SK-MEL-5 (cell line): ENCODE measurements around the gene CAMKMT. TPM values are rescaled to one million over a fixed set of nuclear protein-coding genes. Genes with fewer than 3 reads are reported as not detected.

Experiments
- DNase-seq: peaks from one replicate; pipeline ENCODE4 v3.0.0-alpha.2; 2016; ENCODE audit warnings: low read depth, low spot score
- in situ Hi-C: cut with HindIII; loops from 2 replicates; pipeline ENCODE4 v1.10.0; 2016; ENCODE audit warnings: low sequenced_read_pairs, high pct_unique_total_duplicates, low pct_unique_long_range_greater_than_20kb
- total RNA-seq: library from RNA; depleted of rRNA; stranded (reverse); fragments of >200 nt; shearing (Covaris generic); gene quantifications from 2 replicates; pipeline ENCODE4 v1.2.3, GENCODE V29; 2014

CAMKMT gene
- total RNA-seq, 1 experiment from 2014 or later = 6.4 TPM

GRCh38 chr2:44771522-44771921 is 409.8 kb downstream of the CAMKMT start:
- in situ Hi-C loops = no loop called here
- no peak for DNase-seq

DNA sequence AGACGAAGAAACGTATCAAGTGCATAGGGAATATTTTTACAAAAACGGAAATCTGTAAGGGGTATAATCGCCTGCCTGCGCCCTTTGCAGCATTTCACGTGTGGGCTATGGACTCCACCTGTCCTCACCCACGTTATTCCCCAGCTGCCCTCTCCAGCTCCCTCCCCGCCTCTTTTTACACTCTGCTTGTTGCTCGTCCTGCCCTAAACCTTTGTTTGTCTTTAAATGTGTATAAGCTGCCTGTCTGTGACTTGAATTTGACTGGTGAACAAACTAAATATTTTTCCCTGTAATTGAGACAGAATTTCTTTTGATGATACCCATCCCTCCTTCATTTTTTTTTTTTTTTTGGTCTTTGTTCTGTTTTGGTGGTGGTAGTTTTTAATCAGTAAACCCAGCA is 410.4 kb downstream of the CAMKMT start:
- DNase-seq = no peak
- in situ Hi-C loops = no loop called here

DNA sequence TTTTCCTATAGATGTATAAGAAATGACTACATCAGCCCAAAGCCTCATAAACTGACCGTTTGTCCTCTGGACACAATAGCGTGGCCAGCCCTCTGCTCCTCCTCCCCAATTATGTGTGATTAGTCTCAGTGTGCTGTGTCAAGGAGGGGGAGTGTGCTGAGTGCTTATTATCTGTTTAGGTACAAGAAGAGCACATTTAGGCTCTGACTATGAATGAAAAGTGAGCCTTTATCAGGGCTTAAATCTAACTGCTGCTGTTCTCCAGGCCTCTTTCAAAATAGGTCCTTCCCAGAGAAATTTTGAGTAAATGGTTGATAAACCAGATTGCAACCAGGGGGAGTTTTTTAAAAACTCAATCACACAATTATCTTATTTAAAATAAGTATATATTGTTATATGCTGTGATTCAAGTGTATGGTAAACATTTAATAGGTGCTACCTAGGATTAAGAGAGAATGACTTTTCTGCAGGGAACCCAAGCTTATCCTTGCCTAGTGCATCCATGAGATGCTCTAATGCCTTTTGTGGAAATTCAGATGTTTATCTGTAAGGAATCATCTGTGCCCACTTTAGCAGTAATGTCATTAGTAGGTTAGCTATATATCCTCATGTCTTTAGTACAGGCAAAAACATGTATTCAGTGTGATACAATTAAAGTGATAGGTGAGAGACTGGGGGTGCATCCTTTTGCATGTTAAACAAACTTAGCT is 411.1 kb downstream of the CAMKMT start:
- no peak for DNase-seq
- in situ Hi-C loops = no loop called here

DNA sequence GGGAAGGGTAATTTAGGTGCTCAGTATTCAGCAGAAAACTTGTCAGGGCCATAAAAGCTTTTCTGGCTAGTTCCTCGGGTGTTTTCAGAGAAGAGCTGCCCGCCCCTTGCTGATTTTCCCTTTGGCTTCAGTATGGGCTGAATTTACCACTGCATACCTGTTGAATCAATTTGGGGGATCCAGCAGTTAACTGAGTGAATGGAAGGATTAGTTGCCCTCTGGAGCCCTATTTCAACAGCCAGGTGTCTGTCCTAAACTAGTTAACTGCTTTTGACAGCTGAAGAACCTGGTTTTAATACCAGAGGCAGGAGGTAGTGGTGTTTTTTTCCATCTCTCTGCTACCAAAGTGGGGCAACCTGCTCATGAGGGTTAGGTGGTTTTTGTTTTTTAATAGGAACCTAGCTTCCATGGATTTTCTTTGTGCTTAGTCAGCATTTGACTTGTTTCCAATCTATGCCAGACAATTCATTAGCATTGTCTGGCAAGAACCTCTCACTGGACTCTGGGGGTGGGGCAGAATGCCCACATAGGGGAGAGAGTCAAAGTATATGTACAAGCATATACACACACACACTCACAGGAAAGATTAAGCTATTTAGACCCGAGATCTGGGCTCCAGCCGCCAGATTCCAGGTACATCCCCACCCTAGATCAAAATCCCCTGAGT is 413.2 kb downstream of the CAMKMT start:
- in situ Hi-C loops = no loop called here
- no peak for DNase-seq

- in situ Hi-C loops = no loop called here
- no peak for DNase-seq
These were observed 415.3 kb downstream of the CAMKMT start for GRCh38 chr2:44777036-44777435.

DNA sequence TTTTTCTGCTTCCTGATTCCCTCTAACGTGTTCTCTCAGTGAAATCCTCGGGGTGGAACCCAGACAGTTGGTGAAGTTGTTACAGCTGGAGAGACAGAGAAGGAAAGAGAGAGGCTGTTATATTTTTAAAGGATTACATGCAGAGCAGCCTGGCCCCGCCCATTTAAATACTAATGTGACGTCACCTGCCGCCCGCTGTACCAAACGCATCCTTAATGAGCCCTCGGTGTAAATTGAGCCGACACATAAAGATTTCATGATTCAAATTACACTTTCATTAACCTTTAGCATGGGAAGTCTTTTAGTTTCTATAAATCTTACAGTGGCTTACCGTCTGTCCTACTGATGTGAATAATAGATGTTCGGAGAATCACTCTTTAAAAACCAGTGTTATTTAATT is 415.8 kb downstream of the CAMKMT start:
- DNase-seq = no peak
- in situ Hi-C loops = no loop called here

DNA sequence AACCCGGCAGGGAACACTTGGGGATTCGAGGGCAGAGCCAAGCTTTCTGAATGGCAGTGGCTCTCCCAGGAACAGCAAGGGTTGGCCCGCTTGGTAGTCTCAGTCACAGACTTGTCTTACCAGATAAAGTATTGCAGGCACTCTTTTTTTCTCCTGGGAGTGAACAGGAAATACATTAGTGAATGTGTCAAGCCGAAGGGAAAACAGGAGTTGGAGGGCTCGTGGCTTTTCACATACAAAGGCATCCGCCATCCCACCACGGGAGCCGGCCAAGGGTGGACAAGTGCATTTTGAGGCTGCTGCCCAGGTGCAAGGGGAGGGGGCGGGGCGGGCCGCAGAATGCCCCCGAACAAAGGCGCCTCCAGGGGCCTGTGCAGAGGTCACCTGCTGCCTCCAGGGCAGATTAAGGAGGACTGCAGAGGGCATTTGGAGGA is 416.5 kb downstream of the CAMKMT start:
- in situ Hi-C loops = no loop called here
- DNase-seq = no peak

DNA sequence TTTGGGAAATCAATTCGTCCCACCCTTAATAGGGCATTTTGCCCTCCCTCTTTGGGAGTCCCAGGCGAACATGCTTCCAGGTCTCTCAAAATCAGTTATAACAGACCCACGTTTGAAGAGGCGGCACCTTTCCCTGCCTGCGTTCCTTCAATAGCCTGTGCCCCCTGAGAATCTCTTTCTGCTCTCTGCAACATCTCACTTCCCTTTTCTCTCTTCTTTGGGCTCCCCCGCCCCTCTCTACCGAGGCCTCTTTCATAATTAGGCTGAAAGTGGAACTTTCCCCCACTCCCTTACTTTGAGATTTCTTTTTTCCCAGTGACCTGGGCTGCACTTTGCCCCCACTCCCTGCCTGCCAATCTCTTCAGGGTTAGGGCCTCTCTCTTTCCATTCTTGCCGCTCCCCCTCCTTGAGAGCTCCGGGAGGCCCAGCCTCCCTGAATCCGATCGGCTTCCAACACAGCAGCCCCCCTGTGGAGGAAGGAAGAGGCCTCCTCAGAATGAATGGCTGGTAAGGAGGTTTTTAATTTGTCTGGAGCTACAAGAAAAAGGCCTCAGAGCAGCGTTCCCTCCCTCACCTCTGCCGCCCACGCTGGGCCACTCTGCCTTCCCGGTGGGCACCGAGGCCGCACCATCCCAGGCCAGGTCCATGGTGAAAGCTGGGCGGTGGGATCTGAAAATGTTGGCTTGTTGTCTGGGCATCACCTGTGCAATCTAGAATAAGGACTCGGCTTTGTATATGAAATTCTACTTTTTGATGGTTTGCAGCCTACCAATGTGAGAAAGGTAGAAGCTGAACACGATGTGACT is 417.1 kb downstream of the CAMKMT start:
- in situ Hi-C loops = no loop called here
- DNase-seq = no peak

- DNase-seq = no peak
- in situ Hi-C loops = no loop called here
These were observed 418.0 kb downstream of the CAMKMT start for GRCh38 chr2:44779793-44780192.

DNA sequence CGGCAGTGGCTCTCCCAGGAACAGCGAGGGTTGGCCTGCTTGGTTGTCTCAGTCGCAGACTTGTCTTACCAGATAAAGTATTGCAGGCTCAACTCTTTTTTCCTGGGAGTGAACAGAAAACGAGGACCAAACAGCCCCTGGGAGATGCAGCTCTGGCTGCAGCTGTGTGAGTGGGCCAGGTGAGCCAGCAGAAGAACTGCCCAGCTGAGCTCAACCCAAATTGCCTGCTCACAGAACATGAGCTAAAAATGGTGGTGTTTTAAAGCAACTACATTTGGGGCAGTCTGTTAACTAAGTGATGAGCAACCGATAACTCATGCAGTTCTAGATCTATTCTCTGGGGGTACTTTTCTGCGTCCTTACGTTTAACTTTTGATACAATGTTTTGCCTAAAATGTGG is 418.7 kb downstream of the CAMKMT start:
- in situ Hi-C loops = no loop called here
- DNase-seq = no peak

- in situ Hi-C loops = no loop called here
- DNase-seq = no peak
These were observed 423.7 kb downstream of the CAMKMT start for GRCh38 chr2:44785433-44785832.

GRCh38 chr2:44786045-44786816 is 424.5 kb downstream of the CAMKMT start:
- no peak for DNase-seq
- in situ Hi-C loops = no loop called here

- in situ Hi-C loops = no loop called here
- no peak for DNase-seq
These were observed 425.1 kb downstream of the CAMKMT start for GRCh38 chr2:44786817-44787214.

GRCh38 chr2:44787663-44788062 is 425.9 kb downstream of the CAMKMT start:
- in situ Hi-C loops = no loop called here
- DNase-seq = no peak

DNA sequence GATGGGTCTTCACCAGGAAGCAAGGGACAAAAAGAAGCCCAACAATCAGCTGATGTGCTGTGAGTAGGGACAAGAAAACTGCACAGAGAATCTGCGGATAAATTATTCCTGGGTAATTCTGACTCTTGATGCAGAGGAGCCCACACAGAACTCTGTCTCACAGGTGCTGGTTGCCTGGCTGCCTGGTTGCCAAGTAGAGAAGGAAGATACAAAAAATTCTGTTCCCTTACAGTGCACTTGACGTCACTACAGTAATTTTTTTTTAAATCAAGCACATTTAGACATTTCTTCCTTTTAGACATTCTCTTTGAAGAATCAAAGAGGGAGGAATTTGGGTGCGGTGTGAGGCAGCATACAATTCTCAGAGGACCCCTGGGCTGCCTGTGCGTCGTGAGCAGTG is 427.7 kb downstream of the CAMKMT start:
- DNase-seq = no peak
- in situ Hi-C loops = no loop called here

DNA sequence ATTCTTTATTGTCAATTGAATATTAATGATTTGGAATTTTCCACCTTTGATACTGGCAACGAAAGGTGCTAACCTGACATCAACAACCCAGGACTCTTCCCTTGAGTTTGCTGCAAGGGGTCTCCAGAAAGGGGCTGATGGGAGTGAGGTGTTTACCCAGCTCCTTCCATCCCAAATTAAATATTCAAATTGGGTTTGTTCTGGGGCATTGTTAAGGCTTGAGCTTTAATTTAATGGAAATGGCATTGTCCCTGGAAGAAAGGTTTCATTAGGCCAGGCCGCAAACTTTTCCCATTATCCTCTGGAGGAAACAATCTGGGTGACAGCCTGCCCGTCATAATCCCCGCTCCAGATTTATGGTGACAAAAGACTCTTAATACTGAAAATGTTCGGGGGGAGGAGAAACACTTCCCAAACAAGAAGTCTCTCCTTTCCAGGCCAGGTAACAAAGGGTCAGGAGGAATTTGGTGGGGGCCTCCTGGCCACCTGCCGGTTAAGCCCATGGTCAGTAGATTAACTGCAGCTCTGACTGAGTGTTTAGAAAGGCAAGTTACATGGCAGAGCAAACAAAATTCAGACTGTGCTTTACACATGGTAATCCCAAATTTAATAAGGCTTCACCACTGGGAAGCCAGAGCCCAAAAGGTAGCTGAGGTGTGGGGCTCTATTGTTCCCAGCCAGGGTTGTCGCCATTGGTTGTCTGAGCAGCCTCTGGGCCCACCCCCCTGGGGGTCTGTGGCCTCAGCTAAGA is 428.4 kb downstream of the CAMKMT start:
- in situ Hi-C loops = no loop called here
- no peak for DNase-seq

DNA sequence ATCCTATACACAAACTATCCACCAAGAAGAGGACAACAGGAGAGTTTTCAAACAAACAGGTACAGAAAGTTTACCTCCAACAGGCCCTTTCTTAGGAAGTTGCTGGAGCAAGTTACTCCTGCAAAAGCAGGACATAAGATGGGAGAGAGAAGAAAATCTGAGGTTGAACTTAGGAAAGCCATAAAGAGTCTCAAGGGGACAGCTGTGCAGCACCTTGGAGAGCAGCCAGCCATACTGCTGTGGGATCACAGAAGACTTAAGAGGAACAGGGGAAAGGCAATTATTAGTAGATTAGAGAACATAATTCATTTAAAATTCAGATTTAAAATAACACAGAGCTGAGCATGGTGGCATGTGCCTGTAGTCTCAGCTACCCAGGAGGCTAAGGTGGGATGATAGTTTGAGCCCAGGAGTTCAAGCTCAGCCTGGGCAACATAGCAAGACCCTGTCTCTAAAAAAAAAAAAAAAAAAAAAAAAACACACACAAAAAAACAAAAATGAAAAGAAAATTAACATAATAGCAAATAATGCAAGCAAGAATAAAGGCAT is 431.6 kb downstream of the CAMKMT start:
- in situ Hi-C loops = no loop called here
- peak; percentile 22 for DNase-seq
